AG04450 (cell line): ENCODE measurements around the gene ADPRS. TPM values are rescaled to one million over a fixed set of nuclear protein-coding genes. Genes with fewer than 3 reads are reported as not detected.
A peak's percentile ranks its signal among the peaks of the same experiment; 100 is the strongest.

Experiments
- CTCF ChIA-PET: fragments of 300-600, 350-600 bp; formaldehyde crosslinking; extraction: SDS; loops from one replicate; lab custom pipeline; 2022; ENCODE audit warnings: antibody characterized with exemption, inconsistent platforms; lab: Charles Lee
- POLR2A ChIA-PET: fragments of 350-600 bp; formaldehyde crosslinking; extraction: SDS; loops from one replicate; lab custom pipeline; 2021; ENCODE audit warnings: antibody characterized with exemption, inconsistent platforms; lab: Yijun Ruan, JAX
- DNase-seq: peaks from one replicate; pipeline ENCODE4 v3.0.0-alpha.2; 2011; ENCODE audit warnings: low read depth, low spot score
- H3K27ac ChIP-seq: one replicate; pipeline ENCODE4 v1.5.1; 2012; ENCODE audit warnings: low read depth, low read length, control low read depth
- H3K27me3 ChIP-seq: one replicate; pipeline ENCODE4 v1.6.0; 2012; ENCODE audit warnings: low read length; ENCODE audit not compliant: control insufficient read depth, insufficient read depth
- H3K4me3 ChIP-seq: 2 replicates; pipeline ENCODE4 v1.5.1; 2011; ENCODE audit warnings: mild to moderate bottlenecking, low read depth, low read length, control low read depth
- H3K9me3 ChIP-seq: 2 replicates; pipeline ENCODE4 v1.5.1; 2012; ENCODE audit warnings: low read length; ENCODE audit not compliant: control insufficient read depth, insufficient read depth
- polyA plus RNA-seq: library from polyadenylated mRNA; depleted of rRNA; stranded (reverse); fragments of >200 nt; gene quantifications from 2 replicates; pipeline ENCODE4 v1.2.3, GENCODE V29; 2011
- TF ChIP-seq, protein P1 (sequence below): IDR thresholded peaks from 2 replicates; pipeline ENCODE4 v1.5.1; 2011; ENCODE audit warnings: low read depth, low read length, control low read depth, inconsistent platforms

ADPRS gene
- polyA plus RNA-seq, 1 experiment, result 22.1 TPM

DNA sequence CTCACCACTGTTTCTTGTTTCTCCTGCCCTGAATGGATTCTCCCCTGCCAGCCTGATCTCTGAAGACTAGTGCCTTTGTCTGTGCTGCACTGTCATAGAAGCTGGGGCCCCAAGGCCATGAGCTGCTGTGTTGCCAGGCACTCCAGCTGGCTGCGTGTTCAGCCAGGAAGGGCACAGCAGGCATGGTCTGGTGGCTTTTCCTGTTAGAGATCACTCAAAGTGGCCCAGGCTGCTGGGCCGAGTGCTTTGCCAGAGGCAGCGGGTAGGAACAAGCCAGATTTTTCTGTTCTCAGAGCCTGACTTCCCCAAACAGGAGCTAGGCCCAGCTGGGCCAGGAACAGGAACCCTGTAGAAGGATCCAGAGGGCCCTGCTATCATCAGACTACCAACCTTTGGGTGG is 5.2 kb downstream of the ADPRS start:
- DNase-seq, result no peak
- no peak overlapping the region for H3K4me3 ChIP-seq
- H3K27ac ChIP-seq, result no peak overlapping the region
- no peaks in the 10 kb centered on the region; the same call in 1 of the 2 replicates for H3K9me3 ChIP-seq
- ChIA-PET CTCF (interaction anchor here (1.1 to 10.4 kb wide), 2 partner anchors 26 to 41 kb away, joined by 3 to 145 read pairs; no protein-coding TSS in a partner anchor), POLR2A (interaction anchor here (0.6 kb wide), 1 partner anchor 328 kb away, joined by 3 read pairs; no protein-coding TSS in a partner anchor)
- no peaks in the 10 kb centered on the region for H3K27me3 ChIP-seq
- TF ChIP-seq, protein P1, sequence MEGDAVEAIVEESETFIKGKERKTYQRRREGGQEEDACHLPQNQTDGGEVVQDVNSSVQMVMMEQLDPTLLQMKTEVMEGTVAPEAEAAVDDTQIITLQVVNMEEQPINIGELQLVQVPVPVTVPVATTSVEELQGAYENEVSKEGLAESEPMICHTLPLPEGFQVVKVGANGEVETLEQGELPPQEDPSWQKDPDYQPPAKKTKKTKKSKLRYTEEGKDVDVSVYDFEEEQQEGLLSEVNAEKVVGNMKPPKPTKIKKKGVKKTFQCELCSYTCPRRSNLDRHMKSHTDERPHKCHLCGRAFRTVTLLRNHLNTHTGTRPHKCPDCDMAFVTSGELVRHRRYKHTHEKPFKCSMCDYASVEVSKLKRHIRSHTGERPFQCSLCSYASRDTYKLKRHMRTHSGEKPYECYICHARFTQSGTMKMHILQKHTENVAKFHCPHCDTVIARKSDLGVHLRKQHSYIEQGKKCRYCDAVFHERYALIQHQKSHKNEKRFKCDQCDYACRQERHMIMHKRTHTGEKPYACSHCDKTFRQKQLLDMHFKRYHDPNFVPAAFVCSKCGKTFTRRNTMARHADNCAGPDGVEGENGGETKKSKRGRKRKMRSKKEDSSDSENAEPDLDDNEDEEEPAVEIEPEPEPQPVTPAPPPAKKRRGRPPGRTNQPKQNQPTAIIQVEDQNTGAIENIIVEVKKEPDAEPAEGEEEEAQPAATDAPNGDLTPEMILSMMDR, result no peak

DNA sequence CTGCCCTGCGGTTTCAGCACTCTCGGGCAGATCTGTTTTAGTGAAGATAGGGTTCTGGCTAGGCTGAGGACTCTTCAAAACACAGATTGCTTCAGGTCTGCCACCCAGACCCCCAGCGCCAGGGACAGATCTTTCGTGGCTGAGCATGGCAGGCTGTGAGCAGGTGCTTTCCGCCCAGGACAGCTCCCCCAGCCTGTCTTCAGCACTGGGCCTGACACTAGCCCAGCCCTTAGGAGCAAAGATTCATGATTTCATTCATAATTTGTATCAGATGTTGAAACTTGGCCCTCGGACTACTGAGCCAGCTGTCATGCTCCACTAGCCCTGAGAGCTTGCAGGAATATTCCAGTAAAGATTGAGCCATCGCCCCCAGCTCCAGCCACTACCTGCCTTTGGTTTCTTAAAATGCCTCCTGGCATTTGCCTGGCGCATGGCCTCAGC is 5.9 kb downstream of the ADPRS start:
- no peak for DNase-seq
- no peak overlapping the region for H3K27ac ChIP-seq
- TF ChIP-seq, protein P1, result no peak
- ChIA-PET POLR2A (interaction anchor here (0.6 kb wide), 2 partner anchors 327 to 1450 kb away, joined by 3 read pairs; no protein-coding TSS in a partner anchor), CTCF (interaction anchor here (0.8 to 10.4 kb wide), 3 partner anchors 40 to 324 kb away, joined by 3 to 145 read pairs (median 4); no protein-coding TSS in a partner anchor)
- H3K27me3 ChIP-seq, result no peaks in the 10 kb centered on the region
- H3K4me3 ChIP-seq, result no peak overlapping the region
- H3K9me3 ChIP-seq, result no peaks in the 10 kb centered on the region; the same call in 1 of the 2 replicates

DNA sequence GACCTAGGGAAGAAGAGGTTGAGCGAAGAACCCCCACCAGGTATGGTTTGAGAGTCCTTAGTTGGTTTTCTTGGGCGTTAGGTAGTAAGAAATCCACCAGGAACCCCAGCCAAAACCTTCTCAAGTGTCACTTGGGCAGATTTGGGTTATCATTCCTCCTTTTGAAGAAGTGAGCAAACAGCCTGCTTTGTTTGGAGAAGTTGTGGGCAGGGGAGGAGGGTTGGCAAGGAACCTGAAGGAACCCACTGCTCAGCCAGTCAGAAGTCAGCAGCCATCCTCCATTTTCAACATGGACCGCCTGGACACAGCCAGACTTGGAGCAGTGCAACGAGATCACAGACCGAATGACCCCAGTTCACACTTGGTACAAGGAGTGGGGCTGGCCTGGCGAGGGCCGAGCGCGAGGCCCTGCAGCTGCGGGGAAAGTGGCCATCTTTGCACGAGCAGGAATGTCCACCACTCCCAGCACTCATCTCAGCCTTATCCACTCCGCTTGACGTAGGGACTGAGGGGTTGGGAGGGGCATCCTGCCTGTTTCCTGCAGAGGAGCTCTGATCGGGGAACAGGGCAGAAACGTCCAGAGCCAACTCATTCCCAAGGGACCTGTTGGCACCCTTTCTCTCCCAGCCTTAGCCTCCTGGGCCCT is 7.2 kb downstream of the ADPRS start:
- POLR2A ChIA-PET, result no interaction called here
- Histone ChIP-seq H3K27ac (no peak overlapping the region), H3K27me3 (no peaks in the 10 kb centered on the region), H3K4me3 (no peak overlapping the region), H3K9me3 (no peaks in the 10 kb centered on the region; the same call in 1 of the 2 replicates)
- CTCF ChIA-PET, result interaction anchor here (0.5 to 10.4 kb wide), 6 partner anchors 14 to 411 kb away, joined by 3 to 145 read pairs (median 5); no protein-coding TSS in a partner anchor
- TF ChIP-seq, protein P1, result no peak
- DNase-seq, result no peak

- ChIA-PET POLR2A (no interaction called here), CTCF (interaction anchor here (0.5 to 10.4 kb wide), 12 partner anchors 19 to 410 kb away, joined by 3 to 145 read pairs (median 4); no protein-coding TSS in a partner anchor)
- H3K4me3 ChIP-seq, result no peak overlapping the region
- no peaks in the 10 kb centered on the region for H3K27me3 ChIP-seq
- no peaks in the 10 kb centered on the region; the same call in 1 of the 2 replicates for H3K9me3 ChIP-seq
- no peak for DNase-seq
- TF ChIP-seq, protein P1, result peak; percentile 36; the same call in 1 of the 2 replicates
- H3K27ac ChIP-seq, result peak overlapping the region; percentile 11
These were observed 8.1 kb downstream of the ADPRS start for GRCh38 chr1:36096500-36097432.
